GM18907 (cell line): ENCODE measurements around the gene PCDHA12.
"Not testable (repeated sequence)": the region's sequence is repeated elsewhere in the genome, so short reads cannot be mapped to it uniquely, and the experiment has no call there.

Source experiments
- ATAC-seq: cut with Tn5 transposase; IDR thresholded peaks from one replicate; pipeline ENCODE4 v1.9.1; 2021; ENCODE audit warnings: mild to moderate bottlenecking, moderate library complexity; ENCODE audit not compliant: unreplicated experiment

Gene PCDHA12

GRCh38 chr5:140857177-140857986 is 17.7 kb upstream of the PCDHA12 start:
- no peak for ATAC-seq

DNA sequence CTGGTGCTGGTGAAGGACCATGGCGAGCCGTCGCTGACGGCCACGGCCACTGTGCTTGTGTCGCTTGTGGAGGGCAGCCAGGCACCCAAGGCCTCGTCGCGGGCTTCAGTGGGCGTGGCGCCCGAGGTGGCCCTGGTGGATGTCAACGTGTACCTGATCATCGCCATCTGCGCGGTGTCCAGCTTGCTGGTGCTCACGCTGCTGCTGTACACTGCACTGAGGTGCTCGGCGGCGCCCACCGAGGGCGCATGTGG is 17.2 kb upstream of the PCDHA12 start:
- ATAC-seq: no peak

DNA sequence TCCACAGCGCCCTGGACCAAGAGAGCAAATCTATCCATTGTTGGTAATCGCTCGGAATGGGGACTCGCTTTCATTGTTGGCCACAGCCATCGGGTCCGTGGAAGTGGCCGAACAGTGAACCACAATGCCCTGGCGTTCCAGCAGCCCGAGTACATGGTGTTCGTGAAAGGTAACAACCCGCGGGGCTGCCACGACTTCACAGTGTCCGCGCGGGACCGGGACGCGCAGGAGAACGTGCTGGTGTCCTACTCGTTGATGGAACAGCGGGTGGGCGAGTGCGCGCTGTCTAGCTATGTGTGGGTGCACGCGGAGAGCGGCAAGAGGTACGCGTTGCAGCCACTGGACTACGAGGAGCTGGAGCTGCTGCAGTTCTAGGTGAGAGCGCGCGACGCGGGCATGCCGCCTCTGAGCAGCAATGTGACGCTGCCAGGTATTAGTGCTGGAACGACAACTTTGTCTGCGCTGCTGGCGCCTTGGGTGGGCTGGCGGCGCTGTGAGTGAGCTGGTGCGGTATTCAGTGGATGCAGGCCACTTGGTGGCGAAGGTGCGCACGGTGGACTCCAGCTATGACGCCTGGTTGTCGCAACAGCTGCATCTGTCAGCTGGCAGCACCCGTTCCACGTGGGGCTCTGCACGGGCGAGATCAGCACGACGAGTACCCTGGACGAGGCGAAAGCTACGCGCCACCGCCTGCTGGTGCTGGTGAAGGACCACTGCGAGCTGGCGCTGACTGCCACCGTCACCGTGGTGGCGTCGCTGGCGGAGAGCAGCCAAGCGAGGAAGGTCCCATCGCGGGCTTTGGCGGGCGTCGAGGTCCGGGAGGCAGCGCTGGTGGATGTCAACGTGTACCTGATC is 12.4 kb upstream of the PCDHA12 start:
- no peak for ATAC-seq

DNA sequence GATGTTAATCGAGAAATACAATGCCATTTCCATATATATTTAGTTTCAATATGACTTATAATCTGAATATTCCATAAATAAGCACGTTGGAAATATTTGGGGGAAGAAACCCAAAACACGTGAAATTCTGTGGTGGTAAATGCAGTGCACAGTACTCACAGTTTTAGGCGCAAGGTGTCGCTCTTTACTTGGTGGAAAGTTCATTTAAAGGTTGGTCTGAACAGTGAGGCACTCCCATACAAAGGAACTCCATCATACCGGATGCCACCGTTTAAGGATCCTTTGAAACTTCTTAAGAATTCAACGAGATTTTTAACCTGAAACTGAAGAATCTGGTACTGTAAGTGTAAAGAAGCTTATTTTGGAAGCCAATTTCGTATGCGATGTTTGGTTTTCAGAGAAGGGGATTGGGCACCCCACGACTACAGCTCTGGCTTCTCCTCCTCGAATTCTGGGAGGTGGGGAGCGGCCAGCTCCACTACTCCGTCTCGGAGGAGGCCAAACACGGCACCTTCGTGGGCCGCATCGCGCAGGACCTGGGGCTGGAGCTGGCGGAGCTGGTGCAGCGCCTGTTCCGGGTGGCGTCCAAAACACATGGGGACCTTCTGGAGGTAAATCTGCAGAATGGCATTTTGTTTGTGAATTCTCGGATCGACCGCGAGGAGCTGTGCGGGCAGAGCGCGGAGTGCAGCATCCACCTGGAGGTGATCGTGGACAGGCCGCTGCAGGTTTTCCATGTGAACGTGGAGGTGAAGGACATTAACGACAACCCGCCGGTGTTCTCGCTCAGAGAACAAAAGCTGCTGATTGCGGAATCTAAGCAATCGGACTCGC is 6.2 kb upstream of the PCDHA12 start, which contains the start of gene PCDHA11:
PCDHA11 (plus strand) TSS at position 237 of the 834 bp plus-strand sequence; CDS start at position 384, 147 bp downstream.
- no peak for ATAC-seq

GRCh38 chr5:140869555-140869886 is 5.6 kb upstream of the PCDHA12 start:
- ATAC-seq: no peak

DNA sequence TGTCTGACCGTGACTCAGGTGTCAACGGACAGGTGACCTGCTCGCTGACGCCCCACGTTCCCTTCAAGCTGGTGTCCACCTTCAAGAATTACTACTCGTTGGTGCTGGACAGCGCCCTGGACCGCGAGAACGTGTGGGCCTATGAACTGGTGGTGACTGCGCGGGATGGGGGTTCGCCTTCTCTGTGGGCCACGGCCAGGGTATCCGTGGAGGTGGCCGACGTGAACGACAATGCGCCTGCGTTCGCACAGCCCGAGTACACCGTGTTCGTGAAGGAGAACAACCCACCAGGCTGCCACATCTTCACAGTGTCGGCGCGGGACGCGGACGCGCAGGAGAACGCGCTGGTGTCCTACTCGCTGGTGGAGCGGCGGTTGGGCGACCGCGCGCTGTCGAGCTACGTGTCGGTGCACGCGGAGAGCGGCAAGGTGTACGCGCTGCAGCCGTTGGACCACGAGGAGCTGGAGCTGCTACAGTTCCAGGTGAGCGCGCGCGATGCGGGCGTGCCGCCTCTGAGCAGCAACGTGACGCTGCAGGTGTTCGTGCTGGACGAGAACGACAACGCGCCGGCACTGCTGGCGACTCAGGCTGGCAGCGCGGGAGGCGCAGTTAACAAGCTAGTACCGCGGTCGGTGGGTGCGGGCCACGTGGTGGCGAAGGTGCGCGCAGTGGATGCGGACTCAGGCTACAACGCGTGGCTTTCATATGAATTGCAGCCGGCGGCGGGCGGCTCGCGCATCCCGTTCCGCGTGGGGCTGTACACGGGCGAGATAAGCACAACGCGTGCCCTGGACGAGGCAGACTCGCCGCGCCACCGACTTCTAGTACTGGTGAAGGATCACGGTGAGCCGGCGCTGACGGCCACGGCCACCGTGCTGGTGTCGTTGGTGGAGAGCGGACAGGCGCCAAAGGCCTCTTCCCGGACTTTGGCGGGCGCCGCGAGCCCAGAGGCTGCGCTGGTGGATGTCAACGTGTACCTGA is 4.6 kb upstream of the PCDHA12 start:
- ATAC-seq: no peak

DNA sequence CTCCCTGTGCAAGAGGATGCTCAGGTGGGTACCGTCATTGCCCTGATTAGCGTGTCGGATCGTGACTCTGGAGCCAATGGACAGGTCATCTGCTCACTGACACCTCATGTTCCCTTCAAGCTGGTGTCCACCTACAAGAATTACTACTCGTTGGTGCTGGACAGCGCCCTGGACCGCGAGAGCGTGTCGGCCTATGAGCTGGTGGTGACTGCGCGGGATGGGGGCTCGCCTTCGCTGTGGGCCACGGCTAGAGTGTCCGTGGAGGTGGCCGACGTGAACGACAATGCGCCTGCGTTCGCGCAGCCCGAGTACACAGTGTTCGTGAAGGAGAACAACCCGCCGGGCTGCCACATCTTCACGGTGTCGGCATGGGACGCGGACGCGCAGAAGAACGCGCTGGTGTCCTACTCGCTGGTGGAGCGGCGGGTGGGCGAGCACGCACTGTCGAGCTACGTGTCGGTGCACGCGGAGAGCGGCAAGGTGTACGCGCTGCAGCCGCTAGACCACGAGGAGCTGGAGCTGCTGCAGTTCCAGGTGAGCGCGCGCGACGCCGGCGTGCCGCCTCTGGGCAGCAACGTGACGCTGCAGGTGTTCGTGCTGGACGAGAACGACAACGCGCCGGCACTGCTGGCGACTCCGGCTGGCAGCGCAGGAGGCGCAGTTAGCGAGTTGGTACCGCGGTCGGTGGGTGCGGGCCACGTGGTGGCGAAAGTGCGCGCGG is 1.6 kb downstream of the PCDHA12 start:
- not testable (repeated sequence) for ATAC-seq

- ATAC-seq: no peak
Observed at GRCh38 chr5:140877262-140877581, 2.1 kb downstream of the PCDHA12 start.

DNA sequence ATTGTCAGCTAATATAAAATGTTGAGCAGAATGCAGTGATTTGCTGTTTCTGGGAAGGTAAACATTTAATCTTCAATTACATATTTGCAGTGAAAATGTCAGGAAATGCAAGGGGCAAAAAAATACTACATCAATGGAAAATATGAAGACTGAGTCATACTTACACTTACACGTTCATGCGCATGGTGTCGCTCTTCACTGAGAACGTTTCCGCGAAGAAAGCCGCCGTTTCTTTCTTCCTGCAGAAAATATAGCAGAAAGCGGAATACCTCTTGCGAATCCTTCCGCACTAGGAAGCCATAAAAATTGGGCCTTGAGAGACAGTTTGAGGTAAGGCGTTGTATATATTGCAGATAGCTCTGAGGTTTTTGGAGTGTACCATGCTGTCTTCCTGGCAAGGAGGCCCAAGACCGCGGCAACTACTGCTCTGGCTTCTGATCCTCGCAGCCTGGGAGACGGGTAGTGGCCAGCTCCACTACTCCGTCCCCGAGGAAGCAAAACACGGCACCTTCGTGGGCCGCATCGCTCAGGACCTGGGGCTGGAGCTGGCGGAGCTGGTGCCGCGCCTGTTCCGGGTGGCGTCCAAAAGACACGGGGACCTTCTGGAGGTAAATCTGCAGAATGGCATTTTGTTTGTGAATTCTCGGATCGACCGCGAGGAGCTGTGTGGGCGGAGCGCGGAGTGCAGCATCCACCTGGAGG is 6.9 kb downstream of the PCDHA12 start, which contains the start of gene PCDHA13:
PCDHA13 (plus strand) TSS at position 236 of the 702 bp plus-strand sequence; CDS start at position 381, 145 bp downstream.
- ATAC-seq: no peak

DNA sequence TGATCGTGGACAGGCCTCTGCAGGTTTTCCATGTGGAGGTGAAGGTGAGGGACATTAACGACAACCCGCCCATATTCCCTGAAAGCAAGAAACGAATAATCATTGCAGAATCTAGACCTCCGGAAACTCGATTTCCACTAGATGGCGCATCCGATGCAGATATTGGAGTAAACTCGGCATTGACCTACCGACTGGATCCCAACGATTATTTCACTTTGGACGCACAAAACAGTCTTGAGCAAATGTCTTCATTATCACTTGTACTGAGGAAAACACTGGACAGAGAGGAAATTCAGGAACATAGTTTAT is 7.4 kb downstream of the PCDHA12 start:
- ATAC-seq: no peak

DNA sequence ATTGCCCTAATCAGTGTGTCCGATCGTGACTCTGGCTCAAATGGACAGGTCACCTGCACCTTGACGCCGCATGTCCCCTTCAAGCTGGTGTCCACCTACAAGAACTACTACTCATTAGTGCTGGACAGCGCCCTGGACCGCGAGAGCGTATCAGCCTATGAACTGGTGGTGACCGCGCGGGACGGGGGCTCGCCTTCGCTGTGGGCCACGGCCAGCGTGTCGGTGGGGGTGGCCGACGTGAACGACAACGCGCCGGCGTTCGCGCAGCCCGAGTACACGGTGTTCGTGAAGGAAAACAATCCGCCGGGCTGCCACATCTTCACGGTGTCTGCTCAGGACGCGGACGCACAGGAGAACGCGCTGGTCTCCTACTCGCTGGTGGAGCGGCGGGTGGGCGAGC is 8.3 kb downstream of the PCDHA12 start:
- ATAC-seq: no peak

DNA sequence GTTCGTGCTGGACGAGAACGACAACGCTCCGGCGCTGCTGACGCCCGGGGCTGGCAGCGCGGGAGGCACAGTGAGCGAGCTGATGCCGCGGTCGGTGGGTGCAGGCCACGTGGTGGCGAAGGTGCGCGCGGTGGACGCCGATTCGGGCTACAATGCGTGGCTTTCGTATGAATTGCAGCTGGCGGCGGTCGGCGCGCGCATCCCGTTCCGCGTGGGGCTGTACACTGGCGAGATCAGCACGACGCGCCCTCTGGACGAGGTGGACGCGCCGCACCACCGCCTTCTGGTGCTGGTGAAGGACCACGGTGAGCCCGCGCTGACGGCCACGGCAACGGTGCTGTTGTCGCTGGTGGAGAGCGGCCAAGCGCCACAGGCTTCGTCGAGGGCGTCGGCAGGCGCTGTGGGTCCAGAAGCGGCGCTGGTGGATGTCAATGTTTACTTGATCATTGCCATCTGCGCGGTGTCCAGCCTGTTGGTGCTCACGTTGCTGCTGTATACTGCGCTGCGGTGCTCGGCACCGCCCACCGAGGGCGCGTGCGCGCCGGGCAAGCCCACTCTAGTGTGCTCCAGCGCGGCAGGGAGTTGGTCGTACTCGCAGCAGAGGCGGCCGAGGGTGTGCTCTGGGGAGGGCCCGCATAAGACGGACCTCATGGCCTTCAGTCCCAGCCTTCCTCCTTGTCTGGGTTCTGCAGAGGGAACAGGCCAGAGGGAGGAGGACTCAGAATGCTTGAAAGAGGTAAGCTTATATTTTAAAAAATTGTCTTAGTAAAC is 9.0 kb downstream of the PCDHA12 start:
- no peak for ATAC-seq

GRCh38 chr5:140916325-140916724 is 41.2 kb downstream of the PCDHA12 start:
- ATAC-seq: no peak

DNA sequence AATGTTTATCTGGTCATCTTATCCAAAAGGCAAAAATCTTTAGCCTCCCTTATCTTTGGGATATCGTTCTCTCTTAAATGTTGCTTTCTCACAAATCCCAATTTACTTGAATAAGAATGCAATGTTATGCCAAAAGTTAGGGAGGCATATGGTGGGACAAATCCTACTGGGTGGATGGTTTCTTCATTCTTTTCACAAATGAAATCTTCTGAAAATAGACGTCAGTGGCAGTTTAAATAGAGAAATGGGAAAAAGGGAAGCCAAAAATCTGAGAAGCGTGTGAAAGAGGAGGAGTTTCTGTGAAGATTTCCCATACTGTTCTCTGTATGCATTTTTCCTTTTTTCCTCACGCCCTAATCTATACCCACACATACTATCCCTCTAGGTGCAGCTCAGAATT is 48.5 kb downstream of the PCDHA12 start:
- ATAC-seq: no peak

GRCh38 chr5:140925806-140926442 is 50.8 kb downstream of the PCDHA12 start, which contains the start of gene PCDHAC1:
PCDHAC1 (plus strand) TSS chr5:140926299; CDS start chr5:140926893, 594 bp downstream.
- ATAC-seq: no peak

GRCh38 chr5:140926443-140927227 is 51.5 kb downstream of the PCDHA12 start:
- ATAC-seq: no peak

GRCh38 chr5:140927228-140927573 is 52.1 kb downstream of the PCDHA12 start:
- no peak for ATAC-seq
